Spleen (tissue), 11 donors: ENCODE measurements around the gene DLEC1. TPM values are rescaled to one million over a fixed set of nuclear protein-coding genes. Genes with fewer than 3 reads are reported as not detected.

Experiments
- DNase-seq: peaks from one replicate; pipeline ENCODE4 v3.0.0-alpha.2; 2020
- H3K27ac ChIP-seq, 8 donors: fragments of 200-600 bp; sonication (generic) in 7 of 8; 1 replicate in 4 of 8; 2 replicates in 4 of 8; pipeline versions ENCODE4 v1.5.0 to v1.8.0; 2016 to 2021; ENCODE audit warnings: inconsistent platforms in 4 of 8, mild to moderate bottlenecking in 4 of 8, moderate library complexity in 1 of 8
- H3K27me3 ChIP-seq, 7 donors: fragments of 200-600 bp; sonication (generic) in 6 of 7; replicated peaks in 1 of 7; 1 replicate in 4 of 7; 2 replicates in 3 of 7; pipeline versions ENCODE4 v1.5.0 to v1.8.0; 2016 to 2021; ENCODE audit warnings: inconsistent platforms in 3 of 7, mild to moderate bottlenecking in 1 of 7
- H3K36me3 ChIP-seq, 6 donors: fragments of 200-600 bp; sonication (generic) in 5 of 6; 1 replicate in 4 of 6; 2 replicates in 2 of 6; pipeline versions ENCODE4 v1.5.0 to v1.8.0; 2016 to 2021; ENCODE audit warnings: inconsistent platforms in 2 of 6
- H3K4me1 ChIP-seq, 6 donors: fragments of 200-600 bp; sonication (generic) in 5 of 6; 1 replicate in 3 of 6; 2 replicates in 3 of 6; pipeline versions ENCODE4 v1.5.0 to v1.8.0; 2016 to 2021; ENCODE audit warnings: inconsistent platforms in 3 of 6
- H3K4me3 ChIP-seq, 8 donors: fragments of 200-600 bp; sonication (generic) in 7 of 8; 1 replicate in 4 of 8; 2 replicates in 4 of 8; pipeline versions ENCODE4 v1.5.0 to v1.8.0; 2016 to 2021; ENCODE audit warnings: inconsistent platforms in 4 of 8, mild to moderate bottlenecking in 4 of 8, moderate library complexity in 2 of 8
- H3K9me3 ChIP-seq, 8 donors: fragments of 200-600 bp; sonication (generic) in 7 of 8; 1 replicate in 4 of 8; 2 replicates in 4 of 8; pipeline versions ENCODE4 v1.5.0 to v1.8.0; 2016 to 2021; ENCODE audit warnings: inconsistent platforms in 4 of 8
- CTCF ChIP-seq, 11 experiments: fragments of 200-600 bp in 7 of 11; fragments of 450-650 bp in 4 of 11; sonication (generic) in 4 of 11; IDR thresholded peaks in 8 of 11; conservative IDR thresholded peaks in 3 of 11; 1 replicate in 7 of 11; 2 replicates in 4 of 11; pipeline versions ENCODE4 v1.4.0 to v1.8.0; 2016 to 2021; ENCODE audit warnings: antibody characterized with exemption in 11 of 11, inconsistent platforms in 4 of 11, mild to moderate bottlenecking in 1 of 11
- POLR2A ChIP-seq, 3 donors: fragments of 450-650 bp; IDR thresholded peaks; one replicate each; pipeline ENCODE4 v1.5.1; 2017; ENCODE audit warnings: antibody characterized with exemption in 3 of 3, mild to moderate bottlenecking in 1 of 3
- POLR2AphosphoS5 ChIP-seq, 3 donors: sonication (generic); formaldehyde crosslinking; IDR thresholded peaks; one replicate each; pipeline ENCODE4 v1.5.1; 2017; ENCODE audit warnings: antibody characterized with exemption in 3 of 3
- WGBS, 5 donors: extraction: QIAGEN DNeasy Blood & Tissue Kit in 3 of 5; methylation state at CpG; one replicate each; pipeline versions ENCODE4 v1.1.5 to v1.1.7; 2013 to 2018; 5-methylcytosine and 5-hydroxymethylcytosine counted together
- intact Hi-C: fragments of 100-400 bp; cut with DNase I; formaldehyde crosslinking; loops from one replicate; pipeline ENCODE4 v1.15.0; 2023; ENCODE audit warnings: low total_unique reads
- polyA plus RNA-seq, 3 donors: library from polyadenylated mRNA; stranded (reverse); fragments of 200-250 nt; gene quantifications; one replicate each; pipeline ENCODE4 v1.2.1, GENCODE V29; 2013
- total RNA-seq, 7 donors: library from RNA; depleted of rRNA in 3 of 7; stranded (reverse); fragments of >200 nt in 3 of 7; fragmentation: NEBNext Ultra II Directional in 4 of 7; extraction: Animal tissue kit (Norgen Biotek cat#: 25700) in 4 of 7; gene quantifications; one replicate each; pipeline versions ENCODE4 v1.1.0 to v1.2.1, GENCODE V29; 2016 to 2021
- donor health status: healthy with polysubstance abuse.
- donor health status: DM: no; HTN: no; CAD: no; lungs with moderate emphysema.
- donor health status: DM: no; HTN: no; CAD: no.
- donor health status: Bipolar disorder and iron deficiency.
- donor health status: healthy.
- donor health status: DM: no; HTN: no; CAD: no.
- donor health status: DM: yes; HTN: yes; CAD: no.

DLEC1 gene
- total and polyA plus RNA-seq, 10 donors: 0.36 to 2.3 (median 0.88) TPM

- Histone ChIP-seq H3K36me3 (no peaks in the 10 kb centered on the region), H3K4me3 (no peak overlapping the region), H3K27me3 (no peaks in the 10 kb centered on the region), H3K4me1 (no peaks in the 10 kb centered on the region), H3K27ac (no peak overlapping the region), H3K9me3 (peaks cover 0 to 22% (median 0%) of the 10 kb centered on the region in 8 donors)
- TF ChIP-seq POLR2AphosphoS5 (IDR thresholded peaks at IDR 0.05): no peak
- no peak for TF ChIP-seq POLR2A (IDR thresholded peaks at IDR 0.05)
- no peak for TF ChIP-seq CTCF (IDR thresholded peaks at IDR 0.05 in 8 of 11, conservative IDR thresholded peaks at IDR 0.05 in 3 of 11)
- WGBS, 5 donors: 78 to 86% (median 82%) methylated on average over 3 of the region's 3 CpGs
- intact Hi-C loops: no loop called here
- no peak for DNase-seq
Observed at GRCh38 chr3:38090453-38090852, 51.4 kb downstream of the DLEC1 start.

- H3K4me1 ChIP-seq: peaks cover 0 to 11% (median 9%) of the 10 kb centered on the region in 6 donors
- DNase-seq: no peak
- no peaks in the 10 kb centered on the region for H3K9me3 ChIP-seq
- intact Hi-C loops: no loop called here
- no peaks in the 10 kb centered on the region for H3K36me3 ChIP-seq
- no peaks in the 10 kb centered on the region for H3K27me3 ChIP-seq
- TF ChIP-seq POLR2A (IDR thresholded peaks at IDR 0.05) (no peak), CTCF (IDR thresholded peaks at IDR 0.05 in 8 of 11, conservative IDR thresholded peaks at IDR 0.05 in 3 of 11) (no peak)
- H3K4me3 ChIP-seq: no peak overlapping the region
- H3K27ac ChIP-seq: no peak overlapping the region
- WGBS, 5 donors: 71 to 94% (median 82%) methylated on average over 3 of the region's 3 CpGs
Observed at GRCh38 chr3:38094999-38095398, 56.0 kb downstream of the DLEC1 start.

GRCh38 chr3:38095669-38096483 is 56.9 kb downstream of the DLEC1 start:
- intact Hi-C loops: no loop called here
- peaks cover 0 to 11% (median 9%) of the 10 kb centered on the region in 6 donors for H3K4me1 ChIP-seq
- WGBS, 5 donors: 65 to 91% (median 86%) methylated on average over 3 to 6 of the region's 6 CpGs
- TF ChIP-seq POLR2AphosphoS5 (IDR thresholded peaks at IDR 0.05) (no peak), CTCF (IDR thresholded peaks at IDR 0.05 in 8 of 11, conservative IDR thresholded peaks at IDR 0.05 in 3 of 11) (no peak), POLR2A (IDR thresholded peaks at IDR 0.05) (no peak)
- no peaks in the 10 kb centered on the region for H3K9me3 ChIP-seq
- no peak overlapping the region for H3K4me3 ChIP-seq
- H3K27ac ChIP-seq: no peak overlapping the region
- no peaks in the 10 kb centered on the region for H3K27me3 ChIP-seq
- H3K36me3 ChIP-seq: no peaks in the 10 kb centered on the region
- no peak for DNase-seq

GRCh38 chr3:38097446-38098375 is 58.7 kb downstream of the DLEC1 start:
- H3K4me1 ChIP-seq: peaks cover 0 to 23% (median 12%) of the 10 kb centered on the region in 6 donors
- no peak for TF ChIP-seq POLR2A (IDR thresholded peaks at IDR 0.05)
- no peak for TF ChIP-seq CTCF (IDR thresholded peaks at IDR 0.05 in 8 of 11, conservative IDR thresholded peaks at IDR 0.05 in 3 of 11)
- no peak for TF ChIP-seq POLR2AphosphoS5 (IDR thresholded peaks at IDR 0.05)
- H3K36me3 ChIP-seq: no peaks in the 10 kb centered on the region
- intact Hi-C loops: no loop called here
- no peak overlapping the region for H3K4me3 ChIP-seq
- 66 to 80% (median 67%) methylated on average over 14 to 19 of the region's 19 CpGs for WGBS, 5 donors
- H3K9me3 ChIP-seq: no peaks in the 10 kb centered on the region
- no peak overlapping the region for H3K27ac ChIP-seq
- no peak for DNase-seq
- H3K27me3 ChIP-seq: no peaks in the 10 kb centered on the region
